Measurements from ENCODE around the gene SLC24A3.

SLC24A3 gene

GRCh38 chr20:19679900-19680495, 467.6 kb downstream of the SLC24A3 start:
- no peaks in the 10 kb centered on the region for H3K27me3 ChIP-seq (ENCODE audit: insufficient read depth, low read length, poor library complexity, severe bottlenecking)
- no peak overlapping the region for H3K4me3 ChIP-seq (ENCODE audit: low read length, poor library complexity, severe bottlenecking)
- H3F3A ChIP-seq (ENCODE audit: low read depth): no peaks in the 10 kb centered on the region
- no peaks in the 10 kb centered on the region for H3K36me3 ChIP-seq (ENCODE audit: insufficient read depth, low read length)
- no peak overlapping the region for H3K4me2 ChIP-seq (ENCODE audit: low read depth, low read length, poor library complexity, severe bottlenecking)
- no peaks in the 10 kb centered on the region for H3K9me2 ChIP-seq (replicated peaks; ENCODE audit: low read depth, low read length)
- H2AFZ ChIP-seq (ENCODE audit: low read length): no peak overlapping the region
- no peaks in the 10 kb centered on the region for H4K20me1 ChIP-seq (ENCODE audit: insufficient read depth, low read length, poor library complexity, severe bottlenecking)
- no peaks in the 10 kb centered on the region for H3K79me2 ChIP-seq (ENCODE audit: insufficient read depth, low read length)
- TF ChIP-seq CTCF (conservative IDR thresholded peaks at IDR 0.05; ENCODE audit: low read length) (no peak), EZH2phosphoT487 (IDR thresholded peaks at IDR 0.05; ENCODE audit: borderline replicate concordance) (no peak)
- H3K9me3 ChIP-seq (ENCODE audit: insufficient read depth, low read depth, low read length): no peaks in the 10 kb centered on the region
- no peaks in the 10 kb centered on the region for H3K4me1 ChIP-seq (ENCODE audit: insufficient read depth, low read length, poor library complexity, severe bottlenecking)
- H3K9ac ChIP-seq (ENCODE audit: low read depth, low read length, poor library complexity, severe bottlenecking): no peak overlapping the region

GRCh38 chr20:19682249-19682648, 469.8 kb downstream of the SLC24A3 start:
- H3K9me3 ChIP-seq (ENCODE audit: insufficient read depth, low read depth, low read length): no peaks in the 10 kb centered on the region
- H3K27me3 ChIP-seq (ENCODE audit: insufficient read depth, low read length, poor library complexity, severe bottlenecking): no peaks in the 10 kb centered on the region
- TF ChIP-seq CTCF (conservative IDR thresholded peaks at IDR 0.05; ENCODE audit: low read length): no peak
- TF ChIP-seq EZH2phosphoT487 (IDR thresholded peaks at IDR 0.05; ENCODE audit: borderline replicate concordance): no peak
- H3K4me3 ChIP-seq (ENCODE audit: low read length, poor library complexity, severe bottlenecking): no peak overlapping the region
- H3K4me2 ChIP-seq (ENCODE audit: low read depth, low read length, poor library complexity, severe bottlenecking): no peak overlapping the region
- no peak overlapping the region for H3K9ac ChIP-seq (ENCODE audit: low read depth, low read length, poor library complexity, severe bottlenecking)
- H3K4me1 ChIP-seq (ENCODE audit: insufficient read depth, low read length, poor library complexity, severe bottlenecking): no peaks in the 10 kb centered on the region
- no peaks in the 10 kb centered on the region for H3K36me3 ChIP-seq (ENCODE audit: insufficient read depth, low read length)
- H3F3A ChIP-seq (ENCODE audit: low read depth): no peaks in the 10 kb centered on the region
- H2AFZ ChIP-seq (ENCODE audit: low read length): no peak overlapping the region
- H3K9me2 ChIP-seq (replicated peaks; ENCODE audit: low read depth, low read length): no peaks in the 10 kb centered on the region
- no peaks in the 10 kb centered on the region for H4K20me1 ChIP-seq (ENCODE audit: insufficient read depth, low read length, poor library complexity, severe bottlenecking)
- no peaks in the 10 kb centered on the region for H3K79me2 ChIP-seq (ENCODE audit: insufficient read depth, low read length)

GRCh38 chr20:19683188-19683587, 470.7 kb downstream of the SLC24A3 start:
- no peak for TF ChIP-seq CTCF (conservative IDR thresholded peaks at IDR 0.05; ENCODE audit: low read length)
- no peak for TF ChIP-seq EZH2phosphoT487 (IDR thresholded peaks at IDR 0.05; ENCODE audit: borderline replicate concordance)
- no peaks in the 10 kb centered on the region for H3K27me3 ChIP-seq (ENCODE audit: insufficient read depth, low read length, poor library complexity, severe bottlenecking)
- H3K9ac ChIP-seq (ENCODE audit: low read depth, low read length, poor library complexity, severe bottlenecking): no peak overlapping the region

More at GRCh38 chr20:19683188-19683587, 470.7 kb downstream of the SLC24A3 start:
- no peaks in the 10 kb centered on the region for H3K9me2 ChIP-seq (replicated peaks; ENCODE audit: low read depth, low read length)
- H3F3A ChIP-seq (ENCODE audit: low read depth): no peaks in the 10 kb centered on the region
- H3K4me3 ChIP-seq (ENCODE audit: low read length, poor library complexity, severe bottlenecking): no peak overlapping the region
- H3K4me1 ChIP-seq (ENCODE audit: insufficient read depth, low read length, poor library complexity, severe bottlenecking): no peaks in the 10 kb centered on the region
- no peaks in the 10 kb centered on the region for H3K9me3 ChIP-seq (ENCODE audit: insufficient read depth, low read depth, low read length)
- no peak overlapping the region for H2AFZ ChIP-seq (ENCODE audit: low read length)
- no peak overlapping the region for H3K4me2 ChIP-seq (ENCODE audit: low read depth, low read length, poor library complexity, severe bottlenecking)
- no peaks in the 10 kb centered on the region for H3K79me2 ChIP-seq (ENCODE audit: insufficient read depth, low read length)
- no peaks in the 10 kb centered on the region for H3K36me3 ChIP-seq (ENCODE audit: insufficient read depth, low read length)
- no peaks in the 10 kb centered on the region for H4K20me1 ChIP-seq (ENCODE audit: insufficient read depth, low read length, poor library complexity, severe bottlenecking)
